Activated gamma-delta T cell (primary cell): ENCODE results near the gene AGMAT.
A peak's percentile ranks its signal among the peaks of the same experiment; 100 is the strongest.

Source experiments
- DNase-seq: peaks from one replicate; lab custom pipeline; 2025; lab: John Stamatoyannopoulos, UW

AGMAT gene

DNA sequence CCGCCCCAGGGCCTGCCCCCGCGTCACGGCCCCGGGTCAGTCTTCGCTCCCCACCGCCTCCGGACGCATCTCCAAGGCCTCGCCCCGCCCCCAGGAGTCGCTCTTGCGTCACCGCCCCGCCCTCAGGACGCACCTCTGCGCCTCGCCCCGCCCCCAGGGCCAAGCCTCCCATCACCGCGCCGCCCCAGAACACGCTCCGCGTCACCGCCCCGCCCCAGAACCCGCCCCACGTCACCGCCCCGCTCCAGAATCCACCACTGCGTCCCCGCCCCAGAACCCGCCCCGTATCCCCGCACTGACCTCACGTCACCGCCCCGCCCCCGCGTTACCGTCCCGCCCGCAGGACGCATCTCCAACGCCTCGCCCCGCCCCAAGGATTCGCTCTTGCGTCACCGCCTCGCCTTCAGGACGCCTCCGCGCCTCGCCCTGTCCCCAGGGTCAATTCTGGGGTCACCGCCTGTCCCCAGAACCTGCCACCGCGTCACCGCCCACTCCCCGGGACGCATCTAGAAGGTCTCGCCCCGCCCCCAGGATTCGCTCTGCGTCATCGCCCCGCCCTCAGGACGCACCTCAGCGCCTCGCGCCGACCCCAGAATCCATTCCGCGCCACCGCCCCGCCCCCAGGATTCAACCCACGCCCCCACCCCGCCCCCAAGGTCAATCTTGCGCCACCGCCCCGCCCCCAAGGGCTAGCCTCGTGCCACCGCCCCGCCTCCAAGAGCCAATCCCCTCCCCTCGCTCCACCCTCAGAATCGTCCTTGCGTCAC, 60.4 kb downstream of the AGMAT start:
- peak; percentile 99 for DNase-seq

DNA sequence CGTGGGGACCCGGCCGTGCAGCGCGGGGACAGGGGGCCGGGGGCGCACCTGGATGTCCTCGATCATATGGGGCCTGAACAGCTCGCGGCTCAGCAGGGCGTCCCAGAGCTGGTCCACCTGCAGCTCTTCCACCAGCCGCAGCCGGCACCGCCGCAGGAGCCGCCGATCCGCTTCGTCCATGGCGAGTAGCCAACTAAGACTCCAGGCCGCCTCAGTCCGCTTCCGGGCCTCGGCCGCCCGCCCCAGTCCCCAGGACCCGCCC, 60.9 kb downstream of the AGMAT start, which contains the start of gene CASP9:
Gene CASP9, minus strand, starts transcription at position 195 of the 262 bp plus-strand sequence. Its CDS starts 15 bp downstream, at position 180.
- DNase-seq = no peak

DNA sequence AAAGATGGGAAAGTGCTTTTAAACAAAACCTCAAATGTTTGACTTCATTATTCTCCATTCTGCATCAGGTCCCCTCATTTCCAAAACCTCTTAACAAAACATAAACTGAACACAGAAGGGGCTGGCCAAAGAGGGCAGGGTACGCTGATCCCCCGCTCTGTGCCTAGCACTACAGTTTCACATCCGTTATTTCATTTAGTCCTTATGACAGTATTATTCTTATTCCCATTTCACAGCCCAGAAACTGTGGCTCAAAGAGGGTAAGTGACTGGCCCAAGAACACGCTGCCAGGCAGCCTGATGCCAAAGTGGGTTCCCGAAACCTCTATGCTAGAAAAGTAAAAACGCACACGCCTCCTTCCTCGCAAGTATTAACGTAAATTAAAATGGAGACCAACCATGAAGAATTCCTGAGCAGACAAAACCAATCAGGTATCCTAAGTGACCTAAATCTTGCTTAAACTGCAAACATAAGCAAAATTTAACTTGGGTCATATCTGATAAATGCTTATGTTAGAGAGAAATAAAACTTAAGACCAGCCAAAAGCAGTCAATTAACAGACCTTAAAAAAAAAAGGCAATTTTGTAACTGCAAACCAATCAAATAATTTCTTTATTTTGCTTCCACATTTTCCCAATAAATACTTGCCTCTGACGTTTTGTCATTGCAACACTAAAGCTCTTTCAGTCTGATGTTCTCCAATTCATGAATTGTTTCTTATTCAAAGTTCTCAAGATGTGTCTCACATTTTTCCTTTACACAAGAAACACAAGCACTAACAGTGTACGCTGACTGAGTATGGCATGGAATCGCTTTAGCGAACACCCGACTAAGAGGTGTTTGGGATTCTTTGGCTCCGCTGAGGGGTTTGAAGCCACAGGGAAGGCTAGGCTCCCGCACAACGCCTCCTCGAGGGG, 61.5 kb downstream of the AGMAT start:
- no peak for DNase-seq

DNA sequence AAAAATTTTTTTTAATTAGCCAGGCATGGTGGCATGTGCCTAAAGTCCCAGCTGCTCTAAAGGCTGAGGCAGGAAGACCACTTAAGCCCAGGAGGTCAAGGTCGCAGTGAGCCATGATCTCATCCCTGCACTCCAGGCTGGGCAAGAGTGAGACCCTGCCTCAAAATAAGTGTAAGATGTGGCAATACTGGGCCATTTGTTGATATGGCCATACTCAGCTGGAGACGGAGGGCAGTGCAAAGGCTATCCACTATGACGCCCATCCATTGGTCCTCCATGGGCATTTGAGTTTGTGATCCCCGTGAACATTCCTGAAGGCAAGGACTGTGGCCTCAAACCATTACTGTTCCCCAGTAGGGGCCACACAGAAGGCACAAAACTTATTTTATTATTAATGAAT, 62.3 kb downstream of the AGMAT start:
- no peak for DNase-seq
